Pancreas (tissue), 10 donors: ENCODE results near the gene TRIM47. TPM values are rescaled to one million over a fixed set of nuclear protein-coding genes. Genes with fewer than 3 reads are reported as not detected.
A peak's percentile ranks its signal among the peaks of the same experiment; 100 is the strongest.

ENCODE experiments used
- ATAC-seq, 4 donors: fragments of 200-7000 bp; cut with Tn5 transposase; one replicate each; pipeline versions ENCODE4 v1.8.0 to v1.9.1; 2020; ENCODE audit warnings: mild to moderate bottlenecking in 4 of 4, moderate library complexity in 4 of 4
- DNase-seq, 6 donors: peaks; one replicate each; pipeline ENCODE4 v3.0.0-alpha.2; 2020
- FAIRE-seq: peaks from 2 replicates; lab custom pipeline; 2012; peaks lifted over from hg19 to GRCh38; lab: Jason Lieb, UNC
- H3K27ac ChIP-seq, 4 donors: fragments of 200-600 bp; sonication (generic); 1 replicate in 3 of 4; 2 replicates in 1 of 4; pipeline versions ENCODE4 v1.5.0 to v1.8.0; 2020
- H3K27me3 ChIP-seq, 4 donors: fragments of 200-600 bp; one replicate each; pipeline ENCODE4 v1.8.0; 2021
- H3K36me3 ChIP-seq, 3 donors: fragments of 200-600 bp; sonication (generic) in 1 of 3; one replicate each; pipeline versions ENCODE4 v1.5.0 to v1.8.0; 2020 to 2021
- H3K4me1 ChIP-seq, 3 donors: fragments of 200-600 bp; one replicate each; pipeline ENCODE4 v1.8.0; 2021
- H3K4me3 ChIP-seq, 4 donors: fragments of 200-600 bp; sonication (generic) in 2 of 4; one replicate each; pipeline versions ENCODE4 v1.5.0 to v1.8.0; 2020 to 2021
- H3K9me3 ChIP-seq, 4 donors: fragments of 200-600 bp; one replicate each; pipeline ENCODE4 v1.8.0; 2021
- CTCF ChIP-seq, 4 donors: fragments of 200-600 bp; sonication (generic) in 3 of 4; IDR thresholded peaks; one replicate each; pipeline versions ENCODE4 v1.5.0 to v1.8.0; 2021; ENCODE audit warnings: antibody characterized with exemption in 4 of 4
- WGBS, 2 donors: extraction: QIAGEN DNeasy Blood & Tissue Kit; methylation state at CpG; one replicate each; pipeline ENCODE4 v1.1.7; 2013; 5-methylcytosine and 5-hydroxymethylcytosine counted together
- intact Hi-C, 3 donors: fragments of 100-400 bp; cut with DNase I; formaldehyde crosslinking; loops; one replicate each; pipeline versions ENCODE4 v1.11.1 to v1.14.2; 2022
- polyA plus RNA-seq, 2 donors: library from polyadenylated mRNA; stranded (reverse); fragments of 200-250 nt; gene quantifications; one replicate each; pipeline ENCODE4 v1.2.3, GENCODE V29; 2013
- total RNA-seq, 6 donors: library from RNA; stranded (reverse); fragmentation: NEBNext Ultra II Directional in 4 of 6; extraction: Animal tissue kit (Norgen Biotek cat#: 25700) in 4 of 6; gene quantifications; one replicate each; pipeline versions ENCODE4 v1.2.1 to v1.2.4, GENCODE V29; 2021 to 2023
- donor health status: healthy with polysubstance abuse.
- donor health status: DM: no; HTN: no; CAD: no; lungs with moderate emphysema.
- donor health status: DM: no; HTN: no; CAD: no.
- donor health status: control.
- donor health status: control.
- donor health status: Bipolar disorder and iron deficiency.
- donor health status: DM: yes; HTN: yes; CAD: no.
- donor health status: DM: no; HTN: no; CAD: no.
- donor health status: DM: no; HTN: no; CAD: no.
- donor health status: DM: yes; HTN: yes; CAD: no.

TRIM47 gene
- total and polyA plus RNA-seq, 8 donors: 4.2 to 58.2 (median 28.9) TPM

- H3K4me1 ChIP-seq: no peaks in the 10 kb centered on the region
- no peak overlapping the region for H3K4me3 ChIP-seq
- ATAC-seq (no peak), DNase-seq (no peak), FAIRE-seq (no peak)
- no peaks in the 10 kb centered on the region for H3K36me3 ChIP-seq
- H3K27me3 ChIP-seq: no peaks in the 10 kb centered on the region
- 87% methylated on average over 8 of the region's 8 CpGs for WGBS, 2 donors
- no peaks in the 10 kb centered on the region for H3K9me3 ChIP-seq
- intact Hi-C loops: loop anchor here in 1 of 3 donors (10.0 kb wide), 1 partner anchor 80 kb away; no protein-coding TSS in a partner anchor
- TF ChIP-seq CTCF (IDR thresholded peaks at IDR 0.05): no peak
- H3K27ac ChIP-seq: no peak overlapping the region
Measured at GRCh38 chr17:75915268-75915667, 36.9 kb upstream of the TRIM47 start.

- intact Hi-C loops: loop anchor here in 1 of 3 donors (10.0 kb wide), 1 partner anchor 80 kb away; no protein-coding TSS in a partner anchor
- Histone ChIP-seq H3K4me1 (no peaks in the 10 kb centered on the region), H3K9me3 (no peaks in the 10 kb centered on the region), H3K27me3 (no peaks in the 10 kb centered on the region), H3K36me3 (no peaks in the 10 kb centered on the region), H3K4me3 (no peak overlapping the region), H3K27ac (no peak overlapping the region)
- ATAC-seq (no peak), DNase-seq (peak in 1 of 6 donors; percentile 58), FAIRE-seq (no peak)
- no peak for TF ChIP-seq CTCF (IDR thresholded peaks at IDR 0.05)
- 93 to 95% methylated on average over 34 of the region's 34 CpGs for WGBS, 2 donors
Measured at GRCh38 chr17:75914643-75915267, 36.4 kb upstream of the TRIM47 start.

- WGBS, 2 donors: 92 to 95% methylated on average over 31 to 32 of the region's 32 CpGs
- H3K4me1 ChIP-seq: no peaks in the 10 kb centered on the region
- no peaks in the 10 kb centered on the region for H3K36me3 ChIP-seq
- ATAC-seq: no peak
- no peak overlapping the region for H3K4me3 ChIP-seq
- no peak for FAIRE-seq
- H3K27me3 ChIP-seq: no peaks in the 10 kb centered on the region
- peak in 1 of 6 donors; percentile 56 for DNase-seq
- H3K9me3 ChIP-seq: no peaks in the 10 kb centered on the region
- intact Hi-C loops: loop anchor here in 1 of 3 donors (10.0 kb wide), 1 partner anchor 81 kb away; no protein-coding TSS in a partner anchor
- no peak overlapping the region for H3K27ac ChIP-seq
- no peak for TF ChIP-seq CTCF (IDR thresholded peaks at IDR 0.05)
Measured at GRCh38 chr17:75913537-75914210, 35.3 kb upstream of the TRIM47 start.

- peaks cover 0 to under 1% (median 0%) of the 10 kb centered on the region in 3 donors for H3K4me1 ChIP-seq
- no peak overlapping the region for H3K4me3 ChIP-seq
- no peak for ATAC-seq
- WGBS, 2 donors: 87 to 89% methylated on average over 6 of the region's 6 CpGs
- no peaks in the 10 kb centered on the region for H3K9me3 ChIP-seq
- DNase-seq: no peak
- TF ChIP-seq CTCF (IDR thresholded peaks at IDR 0.05): no peak
- no peaks in the 10 kb centered on the region for H3K36me3 ChIP-seq
- intact Hi-C loops: loop anchor here in 1 of 3 donors (10.0 kb wide), 1 partner anchor 84 kb away; no protein-coding TSS in a partner anchor
- H3K27ac ChIP-seq: no peak overlapping the region
- H3K27me3 ChIP-seq: no peaks in the 10 kb centered on the region
- no peak for FAIRE-seq
Measured at GRCh38 chr17:75910699-75911098, 32.3 kb upstream of the TRIM47 start.
